Endodermal cell (in vitro differentiated cells): Measurements from ENCODE around the gene SMNDC1. TPM values are rescaled to one million over a fixed set of nuclear protein-coding genes. Genes with fewer than 3 reads are reported as not detected.

Source experiments
- DNase-seq: peaks from one replicate; pipeline ENCODE4 v3.0.0-alpha.2; 2017
- H3K27ac ChIP-seq: 2 replicates; pipeline ENCODE4 v1.5.1; 2013; ENCODE audit warnings: mild to moderate bottlenecking, low read depth, low read length, moderate library complexity
- H3K27me3 ChIP-seq: 2 replicates; pipeline ENCODE4 v1.6.1; 2013; ENCODE audit warnings: mild to moderate bottlenecking, low read length, moderate library complexity; ENCODE audit not compliant: insufficient read depth, control insufficient read depth, poor library complexity, severe bottlenecking
- H3K36me3 ChIP-seq: 2 replicates; pipeline ENCODE4 v1.7.0; 2013; ENCODE audit warnings: mild to moderate bottlenecking, low read length, moderate library complexity; ENCODE audit not compliant: control insufficient read depth, insufficient read depth
- H3K4me1 ChIP-seq: one replicate; pipeline ENCODE4 v1.7.0; 2013; ENCODE audit warnings: low read length; ENCODE audit not compliant: control insufficient read depth, insufficient read depth
- H3K4me3 ChIP-seq: 2 replicates; pipeline ENCODE4 v1.5.1; 2013; ENCODE audit warnings: mild to moderate bottlenecking, low read length, moderate library complexity
- H3K9ac ChIP-seq: 2 replicates; pipeline ENCODE4 v1.6.1; 2013; ENCODE audit warnings: mild to moderate bottlenecking, low read length, moderate library complexity; ENCODE audit not compliant: poor library complexity, severe bottlenecking; ENCODE audit errors: extremely low read depth
- H3K9me3 ChIP-seq: 2 replicates; pipeline ENCODE4 v1.6.1; 2013; ENCODE audit warnings: mild to moderate bottlenecking, low read length, moderate library complexity; ENCODE audit not compliant: control insufficient read depth
- H3K27ac Mint-ChIP-seq: 2 replicates; pipeline ENCODE4 v1.8.0; 2020; ENCODE audit warnings: mixed read lengths
- H3K27me3 Mint-ChIP-seq: 2 replicates; pipeline ENCODE4 v1.8.0; 2021; ENCODE audit warnings: mild to moderate bottlenecking, mixed read lengths; ENCODE audit not compliant: insufficient read depth
- H3K36me3 Mint-ChIP-seq: 2 replicates; pipeline ENCODE4 v1.8.0; 2020; ENCODE audit warnings: low read depth, mixed read lengths
- H3K4me1 Mint-ChIP-seq: 2 replicates; pipeline ENCODE4 v1.8.0; 2020; ENCODE audit warnings: mixed read lengths
- H3K4me3 Mint-ChIP-seq: 2 replicates; pipeline ENCODE4 v1.8.0; 2020; ENCODE audit warnings: mild to moderate bottlenecking, moderate library complexity, mixed read lengths
- H3K9me3 Mint-ChIP-seq: 2 replicates; pipeline ENCODE4 v1.8.0; 2020; ENCODE audit warnings: mild to moderate bottlenecking, mixed read lengths
- WGBS, 2 experiments: methylation state at CpG; one replicate each; pipeline versions ENCODE4 v1.1.5 to v1.1.7; 2013; ENCODE audit warnings: missing lambda C conversion rate in 2 of 2, mixed read lengths in 1 of 2; ENCODE audit not compliant: insufficient coverage in 1 of 2, insufficient read length in 1 of 2; 5-methylcytosine and 5-hydroxymethylcytosine counted together
- total RNA-seq, 2 donors: library from RNA; stranded (reverse); fragmentation: NEBNext Ultra II Directional in 1 of 2; extraction: Animal tissue kit (Norgen Biotek cat#: 25700) in 1 of 2; gene quantifications; 2 replicates in 1 of 2; 3 replicates in 1 of 2; pipeline ENCODE4 v1.2.1, GENCODE V29; 2021
- TF ChIP-seq, protein P1 (sequence below): fragments of 200-600 bp; sonication (generic); conservative IDR thresholded peaks from 2 replicates; pipeline ENCODE4 v1.5.0; 2021; ENCODE audit warnings: antibody characterized with exemption, mild to moderate bottlenecking

Gene SMNDC1
- total RNA-seq, 2 donors from 2014 or later: 52.9 to 65.6 TPM

DNA sequence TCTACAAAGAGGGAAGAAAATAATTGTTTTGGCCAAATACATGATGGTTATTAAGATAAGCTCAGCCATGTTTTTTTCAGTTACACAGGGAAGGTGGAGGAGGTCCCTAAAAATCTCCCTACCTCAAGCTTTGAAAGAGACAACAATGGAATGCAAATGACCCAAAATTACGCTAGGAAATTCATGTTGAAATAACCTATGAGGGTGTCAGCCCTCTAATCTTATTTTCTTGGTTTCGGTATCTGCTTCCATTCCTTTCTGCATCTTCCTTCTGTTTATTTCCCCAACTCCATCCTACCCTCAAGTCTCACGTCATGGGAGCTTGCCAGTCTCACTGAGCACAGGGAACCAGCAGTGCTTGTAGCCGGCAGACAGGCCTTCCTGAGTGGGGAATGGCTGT lies 40.6 kb upstream of the SMNDC1 start:
- H3K36me3 Mint-ChIP-seq: no peaks in the 10 kb centered on the region
- H3K9me3 Mint-ChIP-seq: no peaks in the 10 kb centered on the region
- WGBS, 2 experiments: 78 to 89% methylated on average over 2 to 4 of the region's 4 CpGs

DNA sequence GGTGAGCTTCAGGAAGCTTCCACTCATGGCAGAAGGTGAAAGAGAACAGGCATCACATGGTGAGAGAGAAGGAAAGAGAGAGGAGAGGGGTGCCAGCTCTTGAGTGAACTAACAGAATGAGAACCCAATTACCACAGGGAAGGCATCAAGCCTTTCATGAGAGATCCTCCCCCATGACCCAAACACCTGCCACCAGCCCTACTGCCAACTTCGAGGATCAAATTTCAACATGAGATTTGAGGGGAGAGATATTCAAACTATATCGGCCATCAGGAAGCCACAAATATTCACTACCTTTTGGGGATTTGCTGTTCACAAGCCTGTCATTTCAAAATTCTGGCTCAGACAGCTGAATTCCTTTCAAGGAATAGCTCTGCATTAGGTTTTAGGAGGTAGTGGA lies 39.9 kb upstream of the SMNDC1 start:
- no peak overlapping the region for H3K9ac ChIP-seq
- H3K27me3 ChIP-seq: no peaks in the 10 kb centered on the region
- no peaks in the 10 kb centered on the region for H3K36me3 ChIP-seq
- H3K27ac ChIP-seq: no peak overlapping the region
- Mint-ChIP-seq H3K9me3 (no peaks in the 10 kb centered on the region), H3K4me3 (no peak overlapping the region), H3K27ac (no peak overlapping the region), H3K27me3 (peaks cover 6% of the 10 kb centered on the region), H3K36me3 (no peaks in the 10 kb centered on the region), H3K4me1 (peaks cover 3% of the 10 kb centered on the region)
- no peaks in the 10 kb centered on the region for H3K9me3 ChIP-seq
- no peak for DNase-seq
- no peak overlapping the region for H3K4me3 ChIP-seq
- H3K4me1 ChIP-seq: no peaks in the 10 kb centered on the region
- TF ChIP-seq, protein P1, sequence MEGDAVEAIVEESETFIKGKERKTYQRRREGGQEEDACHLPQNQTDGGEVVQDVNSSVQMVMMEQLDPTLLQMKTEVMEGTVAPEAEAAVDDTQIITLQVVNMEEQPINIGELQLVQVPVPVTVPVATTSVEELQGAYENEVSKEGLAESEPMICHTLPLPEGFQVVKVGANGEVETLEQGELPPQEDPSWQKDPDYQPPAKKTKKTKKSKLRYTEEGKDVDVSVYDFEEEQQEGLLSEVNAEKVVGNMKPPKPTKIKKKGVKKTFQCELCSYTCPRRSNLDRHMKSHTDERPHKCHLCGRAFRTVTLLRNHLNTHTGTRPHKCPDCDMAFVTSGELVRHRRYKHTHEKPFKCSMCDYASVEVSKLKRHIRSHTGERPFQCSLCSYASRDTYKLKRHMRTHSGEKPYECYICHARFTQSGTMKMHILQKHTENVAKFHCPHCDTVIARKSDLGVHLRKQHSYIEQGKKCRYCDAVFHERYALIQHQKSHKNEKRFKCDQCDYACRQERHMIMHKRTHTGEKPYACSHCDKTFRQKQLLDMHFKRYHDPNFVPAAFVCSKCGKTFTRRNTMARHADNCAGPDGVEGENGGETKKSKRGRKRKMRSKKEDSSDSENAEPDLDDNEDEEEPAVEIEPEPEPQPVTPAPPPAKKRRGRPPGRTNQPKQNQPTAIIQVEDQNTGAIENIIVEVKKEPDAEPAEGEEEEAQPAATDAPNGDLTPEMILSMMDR: no peak
- WGBS, 2 experiments: 87% methylated on average over 2 of the region's 2 CpGs; no CpG with 5 or more reads in 1 of the 2 experiments

More for the DNA sequence above, 40.6 kb upstream of the SMNDC1 start:
- no peak for DNase-seq
- Mint-ChIP-seq H3K4me3 (no peak overlapping the region), H3K27me3 (peaks cover 7% of the 10 kb centered on the region), H3K27ac (no peak overlapping the region), H3K4me1 (peaks cover 4% of the 10 kb centered on the region)
- TF ChIP-seq, protein P1: no peak
- H3K4me3 ChIP-seq: no peak overlapping the region
- H3K27me3 ChIP-seq: no peaks in the 10 kb centered on the region
- no peak overlapping the region for H3K9ac ChIP-seq
- H3K27ac ChIP-seq: no peak overlapping the region
- H3K9me3 ChIP-seq: no peaks in the 10 kb centered on the region
- H3K36me3 ChIP-seq: no peaks in the 10 kb centered on the region
- H3K4me1 ChIP-seq: no peaks in the 10 kb centered on the region

DNA sequence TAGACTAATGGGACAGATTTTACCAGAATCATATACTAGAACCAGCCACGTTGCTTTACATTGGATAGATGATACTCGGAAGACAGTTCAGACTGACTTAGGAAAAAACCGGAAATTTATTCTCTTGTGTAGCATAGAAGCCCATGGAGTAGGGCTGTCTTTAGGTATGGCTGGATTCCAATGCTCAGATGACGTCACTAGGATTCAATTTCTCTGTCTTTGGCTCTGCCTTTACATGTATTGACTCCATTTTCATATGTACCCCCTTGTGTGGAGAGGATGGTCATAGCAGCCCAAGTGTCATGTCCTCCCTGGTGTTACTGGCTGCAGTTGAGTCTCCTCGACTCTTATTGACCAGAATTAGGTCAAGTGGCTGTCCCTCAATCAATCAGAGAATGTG lies 39.2 kb upstream of the SMNDC1 start:
- 93 to 95% methylated on average over 5 of the region's 5 CpGs for WGBS, 2 experiments
- Histone ChIP-seq H3K36me3 (no peaks in the 10 kb centered on the region), H3K9ac (no peak overlapping the region), H3K27ac (no peak overlapping the region), H3K27me3 (no peaks in the 10 kb centered on the region), H3K4me3 (no peak overlapping the region), H3K9me3 (no peaks in the 10 kb centered on the region), H3K4me1 (no peaks in the 10 kb centered on the region)
- no peak for DNase-seq
- TF ChIP-seq, protein P1: no peak
- Mint-ChIP-seq H3K27ac (no peak overlapping the region), H3K36me3 (no peaks in the 10 kb centered on the region), H3K27me3 (peaks cover 6% of the 10 kb centered on the region), H3K4me1 (no peaks in the 10 kb centered on the region), H3K4me3 (no peak overlapping the region), H3K9me3 (no peaks in the 10 kb centered on the region)
